ENCODE data around the gene PTCH2. TPM values are rescaled to one million over a fixed set of nuclear protein-coding genes. Genes with fewer than 3 reads are reported as not detected.

The PTCH2 gene
- total RNA-seq, 1 experiment from 2014 or later = 0.79 TPM

GRCh38 chr1:44828841-44829440 is 14.1 kb downstream of the PTCH2 start:
- DNase-seq = no peak
- H2AFZ ChIP-seq (ENCODE audit: low read length) = no peak overlapping the region
- no peak overlapping the region; the same call in 1 of the 2 replicates for H3K14ac ChIP-seq (ENCODE audit: insufficient read depth, low read length)
- H2BK15ac ChIP-seq (ENCODE audit: low read depth, low read length) = no peak overlapping the region
- no peak for TF ChIP-seq CTCF (conservative IDR thresholded peaks at IDR 0.05)
- H3K27me3 Mint-ChIP-seq (ENCODE audit: low read depth) = no peaks in the 10 kb centered on the region; the same call in 1 of the 2 replicates
- no peak overlapping the region for H3T11ph ChIP-seq (ENCODE audit: low read length)
- peaks cover 10 to 18% of the 10 kb centered on the region in 2 experiments for H3K4me1 Mint-ChIP-seq
- no peaks in the 10 kb centered on the region for H3K27me3 ChIP-seq (ENCODE audit: insufficient read depth, low read length)
- no peaks in the 10 kb centered on the region for H3K9me3 Mint-ChIP-seq
- no peak overlapping the region for H3K18ac ChIP-seq (ENCODE audit: insufficient read length, low read depth, low read length)
- no peaks in the 10 kb centered on the region for H3K36me3 Mint-ChIP-seq (ENCODE audit: insufficient read depth in 1 of 3, low read depth in 3 of 3)
- H3K4ac ChIP-seq (ENCODE audit: low read depth, low read length) = no peak overlapping the region
- H3K4me1 ChIP-seq (ENCODE audit: insufficient read depth, low read length) = no peaks in the 10 kb centered on the region; the same call in 1 of the 2 replicates
- H3K27ac Mint-ChIP-seq = no peak overlapping the region
- no peaks in the 10 kb centered on the region for H3K9me3 ChIP-seq (ENCODE audit: control insufficient read depth, low read depth, low read length)
- no peak overlapping the region for H4K8ac ChIP-seq (replicated peaks; ENCODE audit: insufficient read length, low read depth, low read length)
- H3K9ac ChIP-seq (ENCODE audit: extremely low read depth, insufficient read length, low read length) = no peak overlapping the region
- H3K56ac ChIP-seq (ENCODE audit: insufficient read length, low read depth, low read length) = no peak overlapping the region
- no peak overlapping the region for H2BK12ac ChIP-seq (ENCODE audit: insufficient read length, low read depth, low read length)
- no peak overlapping the region for H2BK20ac ChIP-seq (ENCODE audit: low read depth, low read length, poor library complexity, severe bottlenecking)
- H3K79me2 ChIP-seq (ENCODE audit: insufficient read depth, low read length) = no peaks in the 10 kb centered on the region
- no peak overlapping the region for H3K4me3 Mint-ChIP-seq
- no peaks in the 10 kb centered on the region for H3K23me2 ChIP-seq (ENCODE audit: insufficient read length, low read depth, low read length, poor library complexity, severe bottlenecking)
- H3K79me1 ChIP-seq (ENCODE audit: insufficient read depth, low read depth, low read length, poor library complexity, severe bottlenecking) = no peaks in the 10 kb centered on the region
- no CpG with 5 or more reads among the region's 15 CpGs for WGBS (ENCODE audit: extremely low coverage, insufficient read length, low lambda C conversion rate)
- no peaks in the 10 kb centered on the region for H4K20me1 ChIP-seq (ENCODE audit: control insufficient read depth, insufficient read depth, insufficient read length)
- H2BK120ac ChIP-seq (ENCODE audit: low read depth, low read length, poor library complexity, severe bottlenecking) = no peak overlapping the region
- no peak overlapping the region for H4K5ac ChIP-seq (ENCODE audit: insufficient read length, low read depth, low read length)
- H2AK5ac ChIP-seq (ENCODE audit: insufficient read length, low read length) = no peak overlapping the region
- no peak overlapping the region for H3K4me2 ChIP-seq (ENCODE audit: insufficient read depth, insufficient read length, low read length)
- no peak overlapping the region for H4K91ac ChIP-seq (ENCODE audit: insufficient read length, low read depth, low read length)
- H3K23ac ChIP-seq (ENCODE audit: insufficient read length, low read depth, low read length) = no peak overlapping the region
- H2BK5ac ChIP-seq (ENCODE audit: insufficient read length, low read length) = no peak overlapping the region
- no peak overlapping the region for H3K27ac ChIP-seq (ENCODE audit: insufficient read length, low read depth, low read length)
